Lung (tissue), 12 donors: ENCODE results near the gene DTYMK. TPM values are rescaled to one million over a fixed set of nuclear protein-coding genes. Genes with fewer than 3 reads are reported as not detected.

Experiments
- ATAC-seq: fragments of 200-7000 bp; cut with Tn5 transposase; one replicate; pipeline ENCODE4 v1.9.1; 2020; ENCODE audit warnings: moderate number of reproducible peaks; ENCODE audit not compliant: insufficient read depth, low FRiP score
- DNase-seq, 3 donors: peaks; one replicate each; pipeline ENCODE4 v3.0.0-alpha.2; 2013 to 2017
- H3K27ac ChIP-seq, 2 donors: one replicate each; pipeline ENCODE4 v1.5.1; 2013; ENCODE audit warnings: mild to moderate bottlenecking in 2 of 2, moderate library complexity in 2 of 2, control low read depth in 1 of 2, inconsistent platforms in 1 of 2, low read depth in 1 of 2, low read length in 1 of 2
- H3K27me3 ChIP-seq, 3 donors: one replicate each; pipeline ENCODE4 v1.5.1; 2013; ENCODE audit warnings: low read length in 2 of 3; ENCODE audit not compliant: control insufficient read depth in 3 of 3, insufficient read depth in 3 of 3
- H3K36me3 ChIP-seq, 4 donors: one replicate each; pipeline ENCODE4 v1.5.1; 2013; ENCODE audit warnings: low read length in 4 of 4, mild to moderate bottlenecking in 1 of 4, moderate library complexity in 1 of 4; ENCODE audit not compliant: control insufficient read depth in 4 of 4, insufficient read depth in 4 of 4
- H3K4me1 ChIP-seq, 5 donors: one replicate each; pipeline ENCODE4 v1.5.1; 2013; ENCODE audit warnings: low read length in 5 of 5, mild to moderate bottlenecking in 2 of 5, moderate library complexity in 1 of 5; ENCODE audit not compliant: control insufficient read depth in 5 of 5, insufficient read depth in 5 of 5
- H3K4me3 ChIP-seq: one replicate; pipeline ENCODE4 v1.5.1; 2013; ENCODE audit warnings: mild to moderate bottlenecking, control low read depth, moderate library complexity
- H3K9ac ChIP-seq, 2 donors: one replicate each; pipeline ENCODE4 v1.5.1; 2013; ENCODE audit warnings: low read length in 2 of 2, control low read depth in 1 of 2; ENCODE audit not compliant: insufficient read depth in 1 of 2
- H3K9me3 ChIP-seq, 4 donors: one replicate each; pipeline ENCODE4 v1.5.1; 2013; ENCODE audit warnings: low read length in 3 of 4, mild to moderate bottlenecking in 1 of 4, moderate library complexity in 1 of 4; ENCODE audit not compliant: control insufficient read depth in 4 of 4, insufficient read depth in 3 of 4
- WGBS, 2 donors: extraction: QIAGEN DNeasy Blood & Tissue Kit; methylation state at CpG; one replicate each; pipeline ENCODE4 v1.1.7; 2013; 5-methylcytosine and 5-hydroxymethylcytosine counted together
- polyA plus RNA-seq, 2 donors: library from polyadenylated mRNA; stranded (reverse); fragments of 200-250 nt; gene quantifications; one replicate each; pipeline ENCODE4 v1.2.1, GENCODE V29; 2013
- total RNA-seq, 2 donors: library from RNA; depleted of rRNA in 1 of 2; stranded (reverse); fragments of >200 nt in 1 of 2; gene quantifications; one replicate each; pipeline ENCODE4 v1.2.1, GENCODE V29; 2014 to 2021
- TF ChIP-seq, protein P1 (sequence below): IDR thresholded peaks from 2 replicates; pipeline ENCODE4 v1.5.1; 2012; ENCODE audit warnings: mild to moderate bottlenecking; ENCODE audit errors: control extremely low read depth, extremely low read depth
- donor health status: control.
- donor health status: control.
- donor health status: Bipolar disorder and iron deficiency.
- donor health status: healthy.
- donor health status: DM: yes; HTN: yes; CAD: no.

The DTYMK gene
- total and polyA plus RNA-seq, 4 donors: 15.6 to 24.3 (median 19.7) TPM

GRCh38 chr2:241724975-241725870 is 38.6 kb upstream of the DTYMK start:
- ATAC-seq (no peak), DNase-seq (no peak)
- Histone ChIP-seq H3K9me3 (peaks cover 0 to 7% (median 3%) of the 10 kb centered on the region in 4 donors), H3K9ac (no peak overlapping the region), H3K4me3 (no peak overlapping the region), H3K27me3 (no peaks in the 10 kb centered on the region), H3K36me3 (peaks cover 3 to 40% (median 34%) of the 10 kb centered on the region in 4 donors), H3K4me1 (no peaks in the 10 kb centered on the region), H3K27ac (no peak overlapping the region)
- TF ChIP-seq, protein P1, sequence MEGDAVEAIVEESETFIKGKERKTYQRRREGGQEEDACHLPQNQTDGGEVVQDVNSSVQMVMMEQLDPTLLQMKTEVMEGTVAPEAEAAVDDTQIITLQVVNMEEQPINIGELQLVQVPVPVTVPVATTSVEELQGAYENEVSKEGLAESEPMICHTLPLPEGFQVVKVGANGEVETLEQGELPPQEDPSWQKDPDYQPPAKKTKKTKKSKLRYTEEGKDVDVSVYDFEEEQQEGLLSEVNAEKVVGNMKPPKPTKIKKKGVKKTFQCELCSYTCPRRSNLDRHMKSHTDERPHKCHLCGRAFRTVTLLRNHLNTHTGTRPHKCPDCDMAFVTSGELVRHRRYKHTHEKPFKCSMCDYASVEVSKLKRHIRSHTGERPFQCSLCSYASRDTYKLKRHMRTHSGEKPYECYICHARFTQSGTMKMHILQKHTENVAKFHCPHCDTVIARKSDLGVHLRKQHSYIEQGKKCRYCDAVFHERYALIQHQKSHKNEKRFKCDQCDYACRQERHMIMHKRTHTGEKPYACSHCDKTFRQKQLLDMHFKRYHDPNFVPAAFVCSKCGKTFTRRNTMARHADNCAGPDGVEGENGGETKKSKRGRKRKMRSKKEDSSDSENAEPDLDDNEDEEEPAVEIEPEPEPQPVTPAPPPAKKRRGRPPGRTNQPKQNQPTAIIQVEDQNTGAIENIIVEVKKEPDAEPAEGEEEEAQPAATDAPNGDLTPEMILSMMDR: no peak
- WGBS, 2 donors: 92 to 94% methylated on average over 72 to 76 of the region's 76 CpGs

GRCh38 chr2:241724259-241724974 is 37.8 kb upstream of the DTYMK start:
- 95 to 97% methylated on average over 40 to 41 of the region's 41 CpGs for WGBS, 2 donors
- peaks cover 0 to 7% (median 3%) of the 10 kb centered on the region in 4 donors for H3K9me3 ChIP-seq
- H3K36me3 ChIP-seq: peaks cover 3 to 48% (median 41%) of the 10 kb centered on the region in 4 donors
- no peak overlapping the region for H3K27ac ChIP-seq
- H3K9ac ChIP-seq: no peak overlapping the region
- DNase-seq (no peak), ATAC-seq (no peak)
- TF ChIP-seq, protein P1: no peak
- H3K27me3 ChIP-seq: no peaks in the 10 kb centered on the region
- no peaks in the 10 kb centered on the region for H3K4me1 ChIP-seq
- H3K4me3 ChIP-seq: no peak overlapping the region

GRCh38 chr2:241722896-241723454 is 36.4 kb upstream of the DTYMK start:
- Histone ChIP-seq H3K4me1 (no peaks in the 10 kb centered on the region), H3K4me3 (no peak overlapping the region)
- TF ChIP-seq, protein P1: no peak

More at GRCh38 chr2:241722896-241723454, 36.4 kb upstream of the DTYMK start:
- DNase-seq: no peak
- WGBS, 2 donors: 96 to 98% methylated on average over 21 of the region's 21 CpGs
- Histone ChIP-seq H3K36me3 (peaks cover 3 to 53% (median 45%) of the 10 kb centered on the region in 4 donors), H3K27ac (no peak overlapping the region), H3K9me3 (peaks cover 0 to 7% (median 3%) of the 10 kb centered on the region in 4 donors), H3K27me3 (no peaks in the 10 kb centered on the region), H3K9ac (no peak overlapping the region)
- no peak for ATAC-seq
